GM21717 (cell line): ENCODE measurements around the gene SGCA.

ENCODE experiments used
- ATAC-seq: cut with Tn5 transposase; IDR thresholded peaks from one replicate; pipeline ENCODE4 v1.9.1; 2021; ENCODE audit warnings: mild to moderate bottlenecking, moderate library complexity; ENCODE audit not compliant: unreplicated experiment

The SGCA gene

DNA sequence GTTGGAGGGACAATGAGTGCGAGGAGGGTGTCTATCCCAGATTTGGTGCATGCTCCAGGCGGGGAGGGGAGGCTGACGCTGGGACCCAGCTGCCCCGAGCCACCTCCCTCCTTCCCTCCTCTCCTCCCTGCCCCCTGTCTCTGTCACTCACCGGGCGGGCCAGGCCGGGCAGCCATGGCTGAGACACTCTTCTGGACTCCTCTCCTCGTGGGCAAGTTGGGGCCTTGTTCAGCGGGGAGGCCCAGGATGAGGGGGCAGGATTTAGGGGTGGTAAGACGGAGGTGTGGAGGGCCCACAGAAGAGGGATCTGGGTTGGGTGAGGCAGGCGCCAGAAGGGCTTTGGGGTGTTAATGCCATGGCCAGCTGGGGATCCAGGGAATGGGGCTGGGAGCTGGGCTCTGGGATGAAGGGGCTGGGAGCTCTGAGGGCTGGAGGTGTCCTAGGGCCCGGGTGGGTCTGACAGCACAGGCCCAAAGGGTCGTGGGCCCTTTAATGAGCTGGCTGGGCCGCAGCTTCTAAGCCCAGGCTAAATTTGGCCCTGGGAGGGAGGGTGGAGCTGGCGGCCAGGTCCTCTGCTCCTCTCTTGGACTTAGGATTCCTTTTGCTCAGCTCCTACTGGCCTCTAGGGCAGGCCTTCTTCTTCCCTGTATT, at the start of gene SGCA:
SGCA (plus strand) TSS at position 139 of the 651 bp plus-strand sequence; CDS start at position 175, 36 bp downstream.
- no peak for ATAC-seq

GRCh38 chr17:50117202-50118051, 48.4 kb upstream of the SGCA start:
- no peak for ATAC-seq

- ATAC-seq, result no peak
Measured at GRCh38 chr17:50118076-50118827, 47.6 kb upstream of the SGCA start.

DNA sequence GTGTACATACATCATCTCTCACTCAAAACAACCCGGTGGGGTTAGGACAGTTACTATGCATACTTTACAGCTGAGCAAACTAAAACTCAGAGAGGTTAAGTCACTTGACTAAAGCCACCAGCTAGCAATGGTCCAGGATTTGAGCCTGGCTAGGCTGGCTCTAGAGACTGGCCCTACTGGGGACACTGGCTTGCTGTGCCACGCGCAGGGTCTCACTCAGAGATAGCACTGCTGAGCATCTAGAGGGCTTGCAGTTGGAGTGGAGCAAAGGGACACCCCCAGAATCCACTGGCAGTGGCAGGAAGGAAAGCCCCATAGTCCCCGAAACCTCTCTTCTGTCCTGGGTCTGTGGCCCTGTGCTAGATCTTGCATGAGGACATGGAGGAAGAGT, 47.0 kb upstream of the SGCA start:
- ATAC-seq, result no peak

GRCh38 chr17:50120475-50121253, 45.1 kb upstream of the SGCA start:
- no peak for ATAC-seq

- ATAC-seq, result no peak
Measured at GRCh38 chr17:50122945-50123344, 42.9 kb upstream of the SGCA start.

DNA sequence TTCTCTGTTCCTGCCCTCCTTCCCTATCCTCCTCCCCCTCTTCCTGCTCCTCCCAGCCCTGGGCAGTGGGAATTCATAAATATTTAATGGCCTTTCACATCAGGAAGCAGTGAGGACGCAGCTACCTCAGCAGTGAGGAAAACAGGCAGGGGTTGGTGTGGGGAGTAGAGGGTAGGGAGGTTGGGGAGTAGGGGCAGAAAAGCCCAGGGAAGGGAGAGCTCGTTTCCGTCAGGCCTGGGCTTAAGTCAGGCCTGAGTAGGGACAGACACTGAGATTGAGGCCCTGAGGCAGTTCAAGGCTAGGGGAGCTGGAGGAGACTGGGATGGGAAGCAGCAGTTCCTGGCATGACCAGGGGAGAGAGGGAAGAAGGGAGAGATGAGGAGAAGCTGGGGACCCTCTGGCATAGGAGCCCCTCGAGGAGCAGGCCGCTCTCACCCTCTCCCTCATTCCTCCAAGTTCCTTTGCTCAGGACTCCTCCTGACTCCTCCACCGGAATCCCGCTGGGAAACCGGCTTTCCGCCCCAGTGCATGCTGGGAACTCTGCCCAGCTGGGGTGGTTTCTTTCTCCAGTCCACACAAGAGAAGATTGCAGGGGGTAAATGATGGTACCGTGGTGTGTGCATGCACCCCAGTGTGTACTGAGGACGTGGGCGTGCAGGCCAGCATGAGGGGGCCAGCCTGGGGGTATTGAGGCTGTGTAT, 42.0 kb upstream of the SGCA start:
- no peak for ATAC-seq

DNA sequence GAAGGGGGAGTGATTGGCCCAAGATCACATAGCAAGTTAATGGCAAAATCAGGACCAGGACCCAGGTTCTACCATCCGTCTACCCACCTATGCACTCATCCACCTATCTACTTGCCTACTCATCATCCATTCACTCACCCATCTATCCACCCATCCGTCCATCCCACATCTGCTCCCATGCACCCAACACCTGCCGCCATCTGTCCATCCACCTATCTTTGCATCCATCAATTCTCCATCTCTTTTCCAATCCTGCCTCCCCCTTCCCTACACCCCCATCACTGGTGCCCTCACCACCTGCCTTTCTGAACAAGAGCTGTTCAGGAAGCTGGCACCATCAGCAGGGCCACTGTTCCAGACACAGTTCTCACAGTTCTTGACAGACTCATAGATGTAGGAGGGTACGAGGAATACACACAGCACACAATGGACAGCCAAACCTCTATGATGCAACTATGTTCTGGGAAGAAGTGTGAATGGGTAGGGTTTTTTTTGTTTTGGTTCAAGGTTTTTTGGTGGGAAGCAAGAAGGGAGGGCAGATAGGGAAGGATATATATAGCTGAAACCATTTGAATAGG, 40.3 kb upstream of the SGCA start:
- no peak for ATAC-seq

DNA sequence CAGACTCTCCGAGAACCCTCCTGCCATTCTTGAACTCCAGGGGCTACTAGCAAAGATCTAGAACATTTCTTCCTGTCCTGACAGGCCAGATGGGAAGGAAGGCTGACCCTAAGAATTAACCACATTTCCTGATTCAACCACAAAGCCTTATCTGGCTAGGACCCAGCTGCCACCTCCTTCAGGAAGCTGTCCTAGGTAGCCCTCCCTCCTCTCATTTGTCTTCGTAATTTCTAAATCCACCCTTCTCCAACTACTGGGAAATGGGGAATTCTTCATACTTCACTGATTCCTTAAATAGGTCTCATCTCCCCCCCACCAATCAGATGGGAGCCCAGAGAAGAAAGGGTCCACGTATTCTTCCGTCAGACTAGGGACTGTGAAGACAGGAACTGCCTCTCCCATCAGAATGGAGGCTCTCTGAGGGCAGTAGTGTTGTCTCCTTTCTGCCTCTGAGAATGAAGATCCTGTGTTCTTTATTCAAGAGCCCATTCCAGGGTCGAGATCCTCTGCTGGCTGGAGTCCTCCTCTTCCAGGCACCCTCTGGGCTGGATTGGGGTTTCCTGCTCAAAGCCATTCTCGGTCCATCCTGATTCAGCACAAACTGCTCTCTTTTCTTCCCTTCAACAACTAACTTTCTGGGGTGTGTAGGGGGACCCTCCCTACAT, 38.0 kb upstream of the SGCA start:
- no peak for ATAC-seq

- ATAC-seq, result no peak
Measured at GRCh38 chr17:50128441-50129352, 37.1 kb upstream of the SGCA start.

DNA sequence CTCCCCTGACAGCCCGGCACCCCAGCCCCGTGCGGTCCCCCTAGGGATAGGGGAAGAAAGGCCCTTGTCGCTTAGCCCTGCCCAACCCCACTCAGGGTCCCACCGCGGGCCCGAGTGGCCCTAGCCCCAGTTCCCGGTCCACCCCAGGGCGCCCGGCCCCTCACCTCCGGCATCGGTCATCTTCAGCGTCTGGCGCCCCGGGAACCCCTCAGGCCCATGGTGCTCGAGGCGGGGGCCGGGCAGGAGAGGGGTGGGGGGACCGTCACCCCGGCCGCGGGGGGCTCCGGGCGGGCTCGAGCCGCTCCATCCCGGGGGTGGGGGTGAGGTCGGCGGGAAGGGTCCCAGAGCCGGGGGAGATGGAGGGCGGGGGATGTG, 36.5 kb upstream of the SGCA start:
- no peak for ATAC-seq

DNA sequence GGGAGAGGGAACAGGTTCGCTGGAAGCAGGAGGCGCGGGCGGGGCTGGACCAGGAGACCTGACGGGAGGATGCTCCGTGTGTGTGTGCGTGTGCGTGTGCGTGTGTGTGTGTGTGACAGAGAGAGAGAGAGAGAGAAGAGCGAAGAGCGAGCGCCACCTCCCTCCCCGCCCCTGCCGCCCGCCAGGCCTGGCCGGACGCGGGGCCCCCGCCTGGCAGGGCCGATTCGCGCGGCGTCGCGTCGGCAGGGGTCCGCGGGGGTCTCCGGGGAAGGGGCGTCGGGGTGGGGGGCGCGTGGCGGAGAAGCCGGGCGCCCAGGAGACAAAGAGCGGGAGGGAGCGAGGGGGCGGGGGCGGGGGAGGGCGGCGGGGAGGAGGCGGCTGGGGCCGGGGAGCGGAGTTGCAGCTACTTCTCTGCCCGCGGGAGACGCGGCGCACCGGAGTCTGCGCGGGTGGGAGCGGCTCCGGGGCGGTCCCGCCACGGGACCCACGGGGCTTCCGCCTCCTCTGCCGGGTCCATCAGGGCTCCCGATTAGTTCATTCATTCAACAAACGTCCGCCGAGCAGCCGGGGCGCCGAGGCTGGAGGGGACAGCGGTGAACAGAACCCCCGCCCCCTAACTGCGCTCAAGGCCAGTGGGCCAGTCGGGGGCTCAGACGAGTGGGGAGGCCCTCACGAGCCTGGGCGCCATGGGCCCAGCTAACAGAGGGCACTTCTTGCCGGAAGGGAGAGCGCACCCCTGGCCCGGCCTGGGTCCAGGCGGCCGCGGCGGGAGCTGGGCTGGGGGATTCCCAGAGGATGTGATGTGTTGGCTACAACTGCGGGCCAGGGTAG, 35.9 kb upstream of the SGCA start, which contains the start of gene SAMD14:
SAMD14 (minus strand) TSS at position 433 of the 831 bp plus-strand sequence. CDS start 5,201 bp downstream, outside the sequence.
- no peak for ATAC-seq

GRCh38 chr17:50130559-50131305, 35.1 kb upstream of the SGCA start:
- no peak for ATAC-seq

GRCh38 chr17:50132104-50132794, 33.6 kb upstream of the SGCA start:
- ATAC-seq, result no peak

DNA sequence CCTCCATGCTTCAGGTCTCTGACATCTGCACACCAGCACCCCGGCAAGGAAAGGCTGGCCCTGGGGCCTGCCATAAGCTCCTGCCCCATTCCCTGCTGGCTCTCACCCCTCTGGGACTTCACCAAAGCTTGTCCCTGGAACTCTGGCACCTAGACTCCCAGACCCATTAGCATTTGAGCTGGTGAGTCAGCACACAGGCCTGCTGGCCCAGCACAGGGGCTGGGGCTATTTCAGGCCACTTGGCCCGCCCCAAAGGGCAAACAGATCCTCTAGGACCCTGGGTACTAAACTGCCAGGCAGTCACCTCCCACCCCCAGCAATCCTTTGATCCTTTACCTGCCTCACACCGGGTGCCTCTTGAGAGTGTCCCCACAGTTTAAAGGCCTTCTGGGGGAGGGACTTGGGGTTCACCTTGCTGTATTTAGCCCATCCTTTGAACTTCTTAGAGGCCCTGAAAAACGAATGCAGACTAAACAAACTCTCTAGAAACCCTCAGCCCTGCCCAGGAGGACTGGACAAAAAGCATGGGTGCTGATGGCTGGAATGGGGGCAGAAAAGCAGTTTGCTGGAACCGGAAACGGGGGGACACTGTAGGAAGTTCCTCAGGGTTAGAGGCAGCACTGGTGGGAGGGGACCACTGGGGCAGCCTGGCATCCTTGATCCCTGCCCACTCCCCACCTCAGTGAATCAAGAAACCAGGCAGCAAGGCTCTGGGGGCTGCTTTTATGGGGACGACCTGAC, 32.6 kb upstream of the SGCA start:
- no peak for ATAC-seq

GRCh38 chr17:50133769-50134099, 32.1 kb upstream of the SGCA start:
- ATAC-seq, result no peak
